Measurements from ENCODE around the gene MTCL3.
"Not testable (repeated sequence)": the region's sequence is repeated elsewhere in the genome, so short reads cannot be mapped to it uniquely, and the experiment has no call there.

Gene MTCL3

DNA sequence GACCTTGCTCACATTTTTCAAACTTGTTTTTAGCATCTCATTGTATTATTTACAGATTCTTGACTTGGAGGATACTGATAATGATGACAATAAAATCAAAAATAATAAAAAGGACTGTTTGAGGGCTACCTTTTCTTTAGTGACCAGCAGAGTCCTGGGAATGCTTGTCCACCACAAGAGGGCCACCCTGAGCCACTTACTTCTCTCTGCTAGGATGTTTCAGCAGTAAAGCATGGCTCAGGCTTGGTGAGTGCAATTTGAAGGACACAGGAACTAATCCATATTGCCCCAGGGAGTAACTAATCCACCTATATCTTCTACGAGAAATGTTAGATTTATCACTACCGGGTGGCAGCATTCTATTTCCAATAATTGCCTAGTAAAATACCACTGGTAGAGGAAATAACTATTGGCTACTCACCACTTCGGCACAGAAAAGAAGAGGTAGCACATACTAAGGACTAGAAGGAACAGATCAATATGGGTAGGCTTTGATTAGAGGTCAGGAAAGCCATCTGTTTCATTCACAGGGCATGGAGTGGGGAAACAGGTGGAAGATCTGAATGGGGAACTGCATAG is 54.2 kb downstream of the MTCL3 start:
- peak; percentile 71 for ATAC-seq

DNA sequence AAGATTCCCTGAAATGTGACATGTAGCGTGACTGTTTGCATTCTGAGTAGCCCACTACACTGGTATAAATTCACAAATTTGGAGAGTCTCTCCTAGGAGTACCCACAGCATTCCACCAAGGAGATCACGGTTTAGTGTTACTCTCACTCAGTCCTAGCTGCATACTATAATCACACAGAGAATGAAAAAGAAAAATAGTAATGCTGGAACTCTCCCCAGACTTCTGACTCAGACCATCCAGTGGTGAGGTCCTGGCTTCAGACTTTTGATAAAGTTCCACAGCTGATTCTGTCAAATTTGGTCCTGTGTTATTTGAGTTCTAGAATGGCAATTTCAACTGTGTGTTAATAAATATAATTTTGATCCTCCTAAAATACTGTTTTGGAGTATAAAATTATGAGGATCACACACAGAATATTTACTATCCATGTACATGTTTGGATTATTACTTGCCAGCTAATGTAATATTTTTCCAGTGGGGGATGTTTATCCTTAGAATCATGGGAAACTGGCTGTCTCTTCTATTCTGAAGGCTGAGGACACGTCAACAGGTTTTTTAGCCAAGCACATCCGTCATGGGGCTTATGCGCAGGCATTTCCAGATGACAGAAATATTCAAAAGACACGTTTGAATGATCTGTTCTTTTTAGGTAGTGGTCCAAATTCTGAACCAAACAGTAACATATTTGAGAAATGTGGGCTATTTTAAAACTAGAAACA is 54.8 kb downstream of the MTCL3 start:
- ATAC-seq: no peak

DNA sequence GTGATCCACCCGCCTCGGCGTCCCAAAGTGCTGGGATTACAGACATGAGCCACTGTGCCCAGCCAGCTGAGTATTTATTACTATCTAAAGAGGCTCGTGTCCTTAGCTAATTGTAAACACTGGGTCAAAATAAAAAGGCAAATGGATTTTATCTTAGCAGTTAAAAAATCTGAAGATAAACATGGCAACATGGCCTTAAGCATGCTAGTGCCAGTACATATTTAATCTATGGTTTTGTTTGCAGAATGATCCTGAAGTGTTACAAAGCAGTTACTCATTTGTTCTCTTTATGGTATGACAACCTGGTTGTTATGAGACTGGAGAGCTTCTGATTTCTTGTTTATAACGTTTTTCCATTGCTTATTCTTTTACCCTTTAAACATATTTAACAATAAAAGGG is 56.1 kb downstream of the MTCL3 start:
- ATAC-seq: no peak

DNA sequence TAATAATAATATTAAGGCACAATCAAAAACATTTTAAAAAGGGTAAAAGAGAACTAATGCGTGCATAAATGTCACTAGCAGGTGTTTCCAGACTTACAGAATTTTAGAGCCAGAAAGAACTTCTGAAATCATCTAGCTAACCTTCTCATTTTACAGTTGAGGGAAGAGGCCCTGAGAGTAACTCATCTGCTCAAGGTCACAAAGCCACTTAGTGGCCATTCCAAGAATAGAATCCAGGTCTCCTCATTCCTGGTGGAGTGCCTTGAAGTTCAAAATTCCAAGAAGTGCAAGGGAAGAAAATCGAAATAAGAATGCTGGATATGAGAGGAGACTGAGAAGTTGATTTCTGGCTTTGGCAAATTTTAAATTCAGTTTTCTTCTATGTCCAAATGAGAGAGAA is 56.8 kb downstream of the MTCL3 start:
- ATAC-seq: no peak

DNA sequence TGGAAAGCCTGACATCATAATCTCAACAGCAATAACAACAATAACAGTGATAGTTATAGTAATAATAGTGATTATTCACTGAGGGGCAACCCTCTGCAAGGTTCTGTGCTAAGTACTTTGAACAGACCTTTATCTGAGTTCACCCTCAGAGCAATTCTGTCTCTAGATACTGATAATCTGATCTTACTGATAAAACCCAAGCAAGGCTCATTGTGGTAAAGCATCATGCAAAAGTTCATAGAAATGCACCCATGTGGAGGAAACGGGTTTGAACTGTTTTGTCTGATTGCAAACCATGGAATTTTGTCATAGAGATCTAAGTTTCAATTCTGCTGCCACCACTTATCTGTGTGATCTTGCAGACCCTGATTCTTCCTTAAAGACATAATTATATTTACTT is 58.7 kb downstream of the MTCL3 start:
- no peak for ATAC-seq

DNA sequence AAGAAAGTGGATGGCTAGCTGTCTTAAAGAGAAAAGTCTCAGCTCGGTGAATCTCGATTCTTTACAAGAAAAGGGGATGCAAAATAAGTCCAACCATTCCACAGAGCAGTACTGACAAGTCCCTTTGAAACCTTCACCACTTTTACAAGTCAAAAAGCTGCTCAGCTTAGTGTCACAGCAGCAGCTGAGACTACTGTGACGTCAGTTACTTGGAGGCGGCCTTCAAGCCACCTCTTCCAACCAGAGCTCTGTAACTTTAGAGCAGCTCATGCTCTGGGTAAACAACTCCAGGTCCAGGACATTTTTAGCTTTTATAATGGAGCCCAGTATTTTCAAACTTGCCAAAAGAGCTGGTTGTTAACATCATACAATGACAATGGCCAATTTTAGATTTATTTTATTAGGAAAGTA is 59.9 kb downstream of the MTCL3 start, which contains the start of gene KIAA0408:
Gene KIAA0408, minus strand, starts transcription at position 159 of the 411 bp plus-strand sequence. CDS start 5,408 bp downstream, outside the sequence.
- ATAC-seq: no peak

DNA sequence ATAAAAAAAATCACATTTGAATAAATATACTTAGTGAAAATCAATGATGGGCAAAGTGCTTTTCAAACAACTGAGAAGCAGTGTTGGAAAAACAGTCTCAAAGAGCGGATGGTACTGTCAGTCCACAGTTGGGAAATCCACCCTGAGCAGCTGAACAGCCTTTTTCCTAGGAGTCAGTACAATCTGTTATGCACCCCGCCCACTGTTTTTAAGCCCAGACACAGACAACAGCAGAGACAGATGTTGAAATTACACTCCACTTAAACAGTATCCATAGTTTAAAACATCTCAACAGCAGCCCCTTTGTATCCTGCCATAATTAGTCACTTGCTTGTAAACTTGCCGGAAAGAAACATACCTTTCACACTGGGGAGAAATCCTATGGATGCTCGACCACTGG is 60.3 kb downstream of the MTCL3 start:
- ATAC-seq: no peak

DNA sequence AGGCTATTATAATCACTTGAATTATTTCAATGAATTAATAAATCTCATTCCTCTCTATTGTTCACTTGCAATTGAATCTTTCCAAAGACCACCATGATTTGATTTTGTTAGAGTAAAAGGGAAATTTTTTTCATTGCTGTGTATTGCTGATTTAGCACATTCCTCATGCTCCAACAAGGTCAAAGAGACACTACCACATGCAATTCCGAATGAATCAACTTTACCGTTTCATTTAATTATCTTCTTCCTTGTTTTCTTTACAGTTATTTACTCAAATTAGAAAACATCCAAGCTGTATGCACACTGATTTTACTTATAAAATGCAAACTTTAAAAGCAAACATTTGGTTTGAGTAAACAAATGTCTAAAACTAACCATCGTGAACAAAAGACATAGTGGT is 60.9 kb downstream of the MTCL3 start:
- ATAC-seq: no peak

DNA sequence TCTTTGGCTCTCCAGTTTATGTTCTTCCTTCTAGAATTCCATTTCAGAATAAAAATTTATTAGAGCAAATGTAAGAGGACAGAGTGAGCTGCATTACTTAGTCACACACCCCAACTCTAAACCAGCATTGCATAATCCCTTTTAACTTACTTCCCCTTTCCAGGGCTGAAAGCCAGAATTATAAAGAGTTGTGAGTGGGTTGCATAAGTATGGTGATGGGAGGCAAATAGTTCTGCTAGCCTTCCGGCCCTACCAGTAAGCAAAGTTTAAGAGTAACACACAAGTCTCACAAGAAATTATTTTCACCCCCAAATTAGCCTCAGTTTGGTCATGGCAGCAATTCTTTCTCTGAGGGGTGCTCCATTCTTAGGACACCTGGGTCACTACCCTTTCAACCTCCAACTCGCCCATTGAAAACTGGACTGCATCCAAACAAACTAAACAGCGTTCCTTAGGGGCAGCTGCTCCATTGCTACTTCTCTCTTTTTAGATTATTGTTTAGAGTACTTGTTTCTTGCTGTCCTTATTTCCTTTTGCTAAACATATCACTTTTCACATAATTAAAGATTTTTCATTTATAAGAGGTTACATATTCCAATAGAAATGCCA is 61.6 kb downstream of the MTCL3 start:
- ATAC-seq: no peak

DNA sequence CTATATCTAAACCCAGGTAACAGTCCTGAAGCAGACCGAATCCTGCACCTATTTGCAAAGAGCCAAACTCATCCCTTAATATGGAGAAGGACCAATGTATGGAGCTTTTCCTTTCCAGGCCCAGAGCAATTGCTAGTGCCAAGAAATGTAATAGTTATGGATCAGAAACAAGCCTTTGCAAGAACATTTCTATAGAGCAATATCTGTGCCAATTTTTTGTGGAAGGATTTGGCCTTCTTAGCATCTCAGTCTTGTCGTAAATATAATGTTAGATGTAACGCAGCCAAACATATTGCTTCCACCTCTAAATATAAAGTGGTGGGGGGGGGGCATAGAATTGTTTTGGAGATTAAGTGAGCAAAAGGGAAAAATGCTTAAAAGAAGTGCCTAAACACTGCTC is 62.7 kb downstream of the MTCL3 start:
- no peak for ATAC-seq

DNA sequence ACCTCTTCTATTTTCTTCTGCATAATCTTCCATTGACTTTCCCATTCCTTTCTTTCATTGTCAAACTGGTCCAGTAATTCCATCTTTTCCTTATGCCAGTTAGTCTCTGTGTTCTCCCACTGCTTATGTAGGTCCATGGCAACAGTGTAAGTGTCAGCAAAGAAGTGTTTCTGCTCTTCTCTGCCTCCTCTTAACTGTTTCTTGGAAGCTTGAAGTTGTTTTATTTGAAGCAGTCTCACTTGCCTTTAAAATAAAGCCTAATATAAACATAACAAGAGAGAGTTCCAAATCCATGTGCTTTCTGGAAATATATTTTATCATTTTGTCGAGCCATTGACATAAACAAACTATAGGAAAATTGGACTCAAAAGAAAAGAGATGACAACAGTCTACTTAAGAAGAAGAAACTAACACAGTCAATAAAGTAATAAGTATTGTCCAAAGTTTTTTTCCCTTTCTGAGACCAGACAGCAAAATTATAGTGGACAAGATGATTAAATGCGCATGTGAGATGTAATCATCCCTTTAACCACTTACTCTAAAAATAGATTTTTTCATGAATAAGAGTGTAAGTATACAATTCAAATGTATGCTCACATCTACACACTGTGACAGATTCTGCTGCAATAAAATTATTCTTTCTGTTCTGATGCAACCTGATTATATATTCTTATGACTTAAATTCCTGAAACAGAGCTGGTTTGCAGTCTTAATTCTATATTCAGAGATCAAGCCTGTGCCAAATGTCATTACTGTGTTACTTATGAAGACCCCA is 65.1 kb downstream of the MTCL3 start:
- ATAC-seq: no peak

DNA sequence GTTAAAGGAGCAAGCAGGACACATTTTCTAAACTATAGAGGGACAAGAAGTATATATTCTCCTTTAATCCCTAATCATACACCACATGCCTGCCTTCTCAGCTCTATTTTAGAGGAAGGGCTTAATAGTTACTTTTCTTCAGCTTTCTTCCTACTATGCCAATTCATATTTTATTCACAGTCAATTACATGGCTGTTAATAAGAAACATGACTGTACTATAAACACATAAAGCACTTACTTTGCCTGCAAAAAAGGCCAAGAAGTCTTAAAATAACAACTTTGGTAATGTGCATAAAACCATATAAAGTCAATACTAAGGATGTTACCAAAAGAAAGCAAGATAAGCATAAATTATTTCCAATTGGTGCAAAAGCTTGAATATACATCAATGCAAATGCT is 66.3 kb downstream of the MTCL3 start:
- no peak for ATAC-seq

DNA sequence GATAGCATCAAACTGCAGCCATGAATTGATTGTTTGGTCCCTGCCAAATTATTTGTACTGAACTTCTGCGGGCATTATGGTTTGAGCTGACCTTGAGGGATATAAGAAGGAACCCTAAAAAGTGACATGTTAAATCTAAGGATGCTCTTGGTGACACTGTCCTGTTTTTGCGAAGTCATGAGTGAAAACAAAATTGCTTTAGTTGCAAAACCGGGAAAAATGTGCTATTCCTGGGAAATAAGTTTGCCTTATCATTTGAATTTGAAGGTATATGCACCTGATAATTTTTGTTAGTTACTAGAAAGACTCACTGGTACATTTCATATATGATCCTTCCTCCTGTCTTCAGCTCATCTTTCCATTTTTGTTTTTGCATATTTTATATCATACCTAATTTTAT is 67.7 kb downstream of the MTCL3 start:
- ATAC-seq: no peak

DNA sequence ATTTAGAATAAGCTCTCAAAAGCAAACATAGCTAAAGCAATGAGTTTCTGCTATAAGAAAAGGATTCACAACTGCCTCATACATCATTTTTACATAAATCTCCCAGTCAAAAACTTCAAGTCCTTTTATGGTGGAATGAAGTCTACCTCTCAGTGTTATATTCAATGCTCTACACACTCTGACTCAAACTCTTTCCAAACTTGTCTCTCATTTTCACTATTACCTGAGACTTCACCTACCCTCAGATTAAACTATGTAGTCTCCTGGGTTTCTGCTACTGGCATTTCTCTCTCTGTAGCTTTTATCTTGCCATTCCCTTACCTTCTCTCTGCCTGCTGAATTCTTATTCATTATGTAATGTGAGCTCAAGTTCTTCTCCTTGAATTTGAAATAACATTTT is 71.4 kb downstream of the MTCL3 start:
- no peak for ATAC-seq

DNA sequence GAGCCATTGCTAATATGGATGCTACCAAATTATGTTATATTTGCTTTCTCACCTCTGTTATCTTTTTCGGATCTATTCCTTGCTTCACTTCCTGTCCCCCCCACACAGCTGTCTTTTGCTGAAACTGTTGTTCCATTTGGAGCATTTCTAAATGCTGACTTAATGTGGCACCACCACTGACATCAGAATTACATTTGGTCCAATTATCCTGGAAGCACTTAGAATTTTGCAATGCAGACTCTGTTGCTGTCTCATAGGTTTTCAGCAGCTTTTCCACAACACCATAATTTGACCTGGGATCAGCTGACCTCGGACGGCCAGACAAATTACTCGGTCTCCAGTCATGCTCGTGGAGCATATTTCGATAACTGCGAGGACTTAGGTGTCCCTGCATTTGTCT is 72.8 kb downstream of the MTCL3 start:
- no peak for ATAC-seq

DNA sequence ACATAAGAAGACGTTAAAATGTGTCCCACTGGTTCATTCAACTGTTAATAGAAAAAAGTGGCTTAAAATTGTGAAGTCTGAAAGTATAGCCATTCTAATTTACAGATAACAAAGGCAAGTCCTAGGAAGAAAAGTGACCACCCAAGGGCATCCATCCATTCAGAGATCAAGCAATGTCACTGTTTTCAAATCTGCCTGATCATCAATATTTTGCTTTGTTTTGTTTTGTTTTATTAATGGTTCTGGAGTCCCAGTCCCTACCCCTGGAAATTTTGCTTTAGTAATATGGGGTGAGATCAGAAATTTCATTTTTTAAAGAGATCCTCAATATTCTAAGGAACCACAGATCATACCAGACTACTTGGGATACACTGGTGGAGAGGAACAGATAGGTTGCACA is 77.3 kb downstream of the MTCL3 start:
- no peak for ATAC-seq

DNA sequence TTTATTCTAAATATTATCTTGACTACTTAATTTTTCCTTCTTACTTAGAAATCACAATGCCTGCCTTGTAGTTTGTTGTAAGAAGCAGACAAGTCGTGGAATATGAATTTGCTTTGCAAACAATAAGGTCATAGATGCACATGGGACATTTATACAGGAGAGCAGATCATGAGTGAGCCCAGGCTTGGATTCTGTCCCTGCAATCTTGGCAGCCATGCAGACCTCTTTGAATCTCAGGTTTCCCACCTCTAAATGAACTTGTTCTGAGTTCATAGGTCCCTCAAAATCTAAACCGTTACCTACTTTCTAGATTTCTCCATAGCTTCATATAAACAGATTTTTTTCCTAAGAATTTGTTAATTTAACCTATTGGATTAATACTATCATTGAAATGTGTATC is 79.4 kb downstream of the MTCL3 start:
- ATAC-seq: no peak

DNA sequence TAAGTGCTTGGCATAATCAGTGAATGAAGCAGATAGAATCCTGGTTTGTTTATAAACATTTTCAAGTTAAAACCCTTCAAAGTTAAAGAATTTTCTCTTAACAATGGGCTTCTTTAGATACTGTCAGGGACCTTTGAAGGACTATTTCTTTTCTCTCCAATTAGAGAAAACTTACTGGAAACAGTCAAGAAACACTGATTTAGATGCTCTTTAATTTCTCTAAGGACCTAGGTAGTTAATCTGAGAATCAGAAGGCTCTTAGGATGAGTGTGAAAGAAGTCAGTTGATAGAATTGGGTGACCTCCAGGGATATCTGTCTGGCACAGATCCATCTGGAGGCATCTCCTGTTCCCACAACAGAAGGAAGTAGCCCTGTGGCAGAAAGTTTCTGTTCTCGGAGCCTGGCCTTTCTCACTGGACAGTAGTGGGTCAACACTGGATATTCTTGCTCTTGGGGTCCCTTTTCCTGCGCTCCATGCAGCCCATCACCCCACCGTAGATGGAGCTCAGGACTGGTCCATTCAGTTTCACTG is 82.5 kb downstream of the MTCL3 start:
- no peak for ATAC-seq

DNA sequence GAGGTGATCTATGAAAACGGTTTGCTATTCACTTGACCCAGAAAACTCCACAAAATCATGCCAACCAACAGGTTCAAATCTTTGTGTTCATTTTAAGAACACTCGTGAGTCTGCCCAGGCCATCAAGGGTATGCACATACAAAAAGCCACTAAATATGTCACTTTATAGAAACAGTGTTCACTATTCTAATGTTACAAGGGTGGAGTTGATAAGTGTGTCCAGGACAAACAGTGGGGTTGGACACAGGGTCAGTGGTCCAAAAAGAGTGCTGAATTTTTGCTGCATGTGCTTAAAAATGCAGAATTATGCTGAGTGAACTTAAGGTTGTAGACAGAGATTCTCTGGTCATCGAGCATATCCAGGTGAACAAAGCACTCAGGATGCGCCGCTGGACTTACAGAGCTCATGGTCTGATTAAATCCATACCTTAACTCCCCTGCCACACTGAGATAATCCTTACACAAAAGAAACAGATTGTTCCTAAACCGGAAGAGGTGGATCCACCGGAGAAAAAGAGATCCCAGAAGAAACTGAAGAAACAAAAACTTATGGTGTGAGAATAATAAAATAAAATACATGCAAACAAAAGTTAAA is 83.4 kb downstream of the MTCL3 start:
- no peak for ATAC-seq

DNA sequence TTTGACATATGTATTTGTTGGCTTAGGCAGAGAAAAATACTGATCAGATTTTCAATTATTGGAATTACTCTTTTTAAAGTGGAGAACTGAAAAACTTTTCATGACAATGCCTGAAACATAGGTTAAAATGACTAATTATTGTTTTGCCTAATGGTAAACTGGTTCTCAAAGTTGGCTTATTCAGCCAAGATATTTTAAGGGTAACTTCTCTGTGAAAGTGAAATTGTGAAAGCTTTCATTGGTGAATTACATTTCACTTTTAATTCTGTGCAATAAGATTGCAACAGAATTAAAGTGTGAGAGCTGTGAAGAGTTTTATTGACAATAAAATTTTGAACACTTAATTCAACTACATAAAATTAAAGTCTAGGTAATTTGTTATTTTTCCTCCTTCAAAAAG is 84.5 kb downstream of the MTCL3 start:
- ATAC-seq: no peak

DNA sequence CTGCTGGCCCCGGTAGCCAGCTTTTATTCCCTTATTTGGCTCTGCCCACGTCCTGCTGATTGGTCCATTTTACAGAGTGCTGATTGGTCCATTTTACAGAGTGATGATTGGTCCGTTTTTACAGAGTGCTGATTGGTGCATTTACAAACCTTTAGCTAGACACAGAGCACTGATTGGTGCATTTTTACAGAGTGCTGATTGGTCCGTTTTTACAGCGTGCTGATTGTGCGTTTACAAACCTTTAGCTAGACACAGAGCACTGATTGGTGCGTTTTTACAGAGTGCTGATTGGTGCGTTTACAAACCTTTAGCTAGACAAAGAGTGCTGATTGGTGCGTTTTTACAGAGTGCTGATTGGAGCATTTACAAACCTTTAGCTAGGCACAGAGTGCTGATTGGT is 90.6 kb downstream of the MTCL3 start:
- ATAC-seq: not testable (repeated sequence)

DNA sequence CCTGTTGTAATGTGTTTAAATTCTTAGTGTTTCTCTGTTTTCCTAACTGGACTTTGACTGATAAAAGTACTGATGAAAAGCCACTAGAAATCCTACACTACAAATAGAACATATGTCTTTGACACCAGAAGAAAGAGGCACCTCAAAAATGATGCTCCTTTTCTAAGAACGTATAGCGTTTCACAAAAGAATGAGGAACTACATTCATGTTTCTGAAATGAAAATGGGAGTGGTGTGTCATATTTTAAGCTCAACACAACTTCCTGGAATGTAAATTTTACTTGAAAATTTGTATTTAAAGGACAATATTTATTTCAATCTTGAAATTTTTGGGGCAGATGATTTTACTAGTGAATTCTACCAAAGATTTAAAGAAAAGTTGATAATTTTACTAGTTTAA is 95.2 kb downstream of the MTCL3 start:
- no peak for ATAC-seq
